ENCODE results near the gene TAS1R2. TPM values are rescaled to one million over a fixed set of nuclear protein-coding genes. Genes with fewer than 3 reads are reported as not detected.

Gene TAS1R2
- total RNA-seq, 1 donor from 2014 or later = 0.05 TPM

DNA sequence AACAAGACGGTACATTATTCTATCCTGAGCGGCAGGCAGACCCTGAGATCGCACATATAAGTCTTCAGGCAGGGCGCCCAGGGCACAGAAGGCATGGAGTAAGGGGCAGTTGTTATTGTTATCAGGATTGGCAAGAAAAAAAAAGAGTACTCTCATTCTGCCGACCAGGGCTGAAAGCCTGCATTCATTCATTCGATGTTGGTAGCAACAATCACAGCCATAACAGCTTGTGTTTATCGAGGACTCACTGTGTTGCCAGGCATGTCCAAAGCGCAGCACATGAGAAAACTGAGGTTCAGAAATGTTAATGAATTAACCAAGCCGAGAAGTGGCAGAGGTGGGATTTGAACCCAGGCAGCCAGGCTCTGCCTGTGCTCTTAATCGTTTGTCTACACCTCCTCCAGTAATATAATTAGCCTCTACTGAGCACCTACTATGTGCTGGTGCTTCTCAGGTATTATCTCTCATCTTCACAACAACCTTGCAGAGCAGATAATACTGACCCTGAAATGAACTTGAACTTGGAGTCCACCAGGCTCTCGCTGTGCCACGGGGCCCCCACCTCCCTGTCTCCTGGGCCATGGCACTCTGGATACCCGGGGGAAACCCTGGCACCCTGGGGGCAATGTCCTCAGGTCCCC is 56.2 kb downstream of the TAS1R2 start:
- peak; percentile 5 for DNase-seq (ENCODE audit: low read depth)

DNA sequence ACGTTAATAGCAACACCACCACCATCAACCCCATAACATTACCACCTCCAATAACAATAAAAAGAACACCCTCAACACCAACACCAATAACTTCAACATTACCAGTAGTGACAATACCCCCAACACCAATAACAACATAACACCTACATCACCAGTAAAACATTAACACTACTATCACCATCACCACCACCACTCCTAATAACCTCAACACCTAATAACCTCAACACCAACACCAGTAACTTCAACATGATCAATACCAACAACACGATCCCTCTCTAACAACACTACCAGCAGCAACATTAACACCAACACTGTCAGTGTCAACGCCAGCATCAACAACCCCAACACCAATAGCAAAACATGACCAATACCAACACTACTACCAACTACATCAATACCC is 57.2 kb downstream of the TAS1R2 start:
- no peak for DNase-seq (ENCODE audit: low read depth)

DNA sequence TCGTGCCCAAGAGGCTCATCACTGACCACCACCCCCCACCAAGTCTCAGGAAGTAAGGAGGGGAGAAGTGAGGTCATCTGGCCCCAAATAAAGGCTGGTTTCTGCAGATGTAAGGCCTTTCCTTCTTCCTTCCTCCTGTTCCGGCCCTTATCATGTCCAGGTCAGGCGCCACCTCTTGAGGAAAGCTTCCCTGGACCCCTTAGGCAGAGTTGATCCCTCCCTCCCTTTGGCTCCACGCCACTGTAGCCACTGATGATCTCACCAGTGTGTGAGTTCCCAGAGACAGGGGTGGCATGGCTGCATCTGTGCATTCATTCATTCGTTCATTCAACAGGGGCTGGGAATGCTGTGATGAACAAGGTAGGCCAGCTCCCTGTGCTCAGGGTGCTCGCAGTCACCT is 59.2 kb downstream of the TAS1R2 start:
- DNase-seq (ENCODE audit: low read depth) = no peak

DNA sequence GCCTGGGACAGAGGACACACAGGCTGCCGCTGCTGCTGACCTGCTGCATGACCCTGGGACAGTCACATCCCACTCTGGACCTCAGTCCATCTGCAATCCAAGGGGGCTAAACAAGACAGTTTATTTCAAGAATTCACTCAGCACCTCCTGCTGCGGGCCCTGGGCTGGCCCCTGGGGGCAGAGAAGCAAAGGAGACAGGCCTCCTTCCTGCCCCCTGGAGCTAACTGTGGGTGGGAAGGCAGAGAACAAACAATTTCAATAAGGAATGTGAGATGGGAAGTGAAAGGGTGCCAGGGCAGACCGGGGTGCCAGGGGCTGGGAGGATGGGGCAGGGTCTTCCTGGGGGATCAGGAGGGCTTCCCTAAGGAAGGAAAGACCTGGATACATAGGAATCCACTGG is 60.0 kb downstream of the TAS1R2 start:
- no peak for DNase-seq (ENCODE audit: low read depth)

DNA sequence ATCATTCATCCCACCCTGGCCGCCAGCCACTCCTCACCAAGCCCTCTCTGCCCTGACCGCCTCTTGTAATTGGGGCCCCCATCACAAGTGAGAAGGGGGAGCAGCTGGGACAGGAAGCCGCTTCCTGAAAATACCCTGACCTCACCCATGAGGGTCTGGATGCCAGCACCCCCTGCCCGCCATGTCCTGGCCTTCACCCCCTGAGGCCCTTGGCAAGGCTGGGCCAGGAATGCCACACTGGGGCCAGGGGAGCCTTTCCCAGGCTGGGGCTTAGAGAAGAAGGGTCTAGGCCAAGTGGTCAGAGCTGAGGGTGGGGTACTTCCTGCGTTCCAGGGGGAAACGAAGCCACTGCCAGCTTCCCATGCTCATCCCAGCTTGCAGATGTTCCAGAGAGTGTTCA is 60.5 kb downstream of the TAS1R2 start:
- DNase-seq (ENCODE audit: low read depth) = no peak

DNA sequence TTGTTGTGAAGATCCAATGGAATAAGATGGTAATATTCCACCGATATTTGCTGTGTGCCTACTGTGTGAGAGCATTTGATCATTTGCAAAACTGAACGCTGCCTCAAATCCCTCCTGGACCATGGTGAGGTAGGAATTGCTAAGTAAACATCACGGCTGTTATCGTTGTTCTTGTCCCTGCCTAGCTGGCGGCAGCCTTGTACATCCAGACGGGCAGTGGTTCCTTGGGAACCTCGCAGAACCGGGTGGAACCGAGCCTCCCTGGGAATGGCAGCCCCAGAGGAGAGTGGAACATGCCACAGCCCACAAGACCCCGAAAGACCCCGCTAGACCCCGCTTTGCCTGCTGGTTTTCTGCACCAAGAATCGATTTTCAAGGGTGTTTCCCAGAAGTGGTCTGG is 60.9 kb downstream of the TAS1R2 start:
- no peak for DNase-seq (ENCODE audit: low read depth)

DNA sequence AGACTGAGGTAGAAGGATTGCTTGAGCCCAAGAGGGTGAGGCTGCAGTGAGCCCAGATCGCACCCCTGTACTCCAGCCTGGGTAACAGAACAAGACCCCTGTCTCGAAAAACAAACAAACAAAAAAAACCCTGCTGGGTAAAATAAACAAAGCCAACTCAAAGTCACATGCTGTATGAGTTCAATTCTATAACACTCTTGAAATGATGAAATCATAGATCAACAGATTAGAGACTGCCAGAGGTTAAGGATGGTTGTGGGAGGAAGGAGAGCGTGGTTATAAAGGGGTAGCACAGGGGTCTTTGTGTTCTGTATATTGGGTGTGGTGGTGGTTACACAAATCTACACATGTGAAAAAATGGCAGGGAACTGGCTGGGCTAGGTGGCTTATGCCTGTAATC is 62.5 kb downstream of the TAS1R2 start:
- no peak for DNase-seq (ENCODE audit: low read depth)

DNA sequence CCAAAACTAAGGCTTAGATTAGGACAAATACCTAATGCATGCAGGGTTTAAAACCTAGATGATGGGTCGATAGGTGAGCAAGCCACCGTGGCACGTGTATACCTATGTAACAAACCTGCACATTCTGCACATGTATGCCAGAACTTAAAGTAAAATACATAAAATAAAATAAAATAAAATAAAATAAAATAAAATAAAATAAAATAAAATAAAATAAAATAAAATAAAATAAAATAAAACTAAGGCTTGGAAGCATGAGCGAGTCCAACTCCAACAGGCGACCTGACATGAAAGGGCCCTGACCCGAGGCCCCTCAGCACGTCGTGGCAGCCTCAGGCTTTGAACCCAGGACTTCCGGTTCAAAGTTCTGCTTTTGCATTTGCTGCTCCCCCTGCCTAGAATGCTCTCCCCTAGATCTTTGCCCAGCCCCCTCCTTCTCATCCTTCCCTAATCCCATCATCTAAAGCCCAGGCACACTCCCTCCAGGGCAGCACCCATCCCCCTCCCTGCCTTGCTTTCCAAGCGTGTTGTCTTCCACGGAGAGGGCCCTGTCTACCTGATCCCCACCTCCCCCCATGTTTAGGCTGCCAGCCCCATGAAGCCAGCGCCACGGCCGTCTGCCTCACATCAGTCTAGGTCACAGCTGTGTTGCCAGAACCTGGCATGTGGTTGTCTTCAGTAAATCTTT is 64.3 kb downstream of the TAS1R2 start:
- DNase-seq (ENCODE audit: low read depth) = no peak

DNA sequence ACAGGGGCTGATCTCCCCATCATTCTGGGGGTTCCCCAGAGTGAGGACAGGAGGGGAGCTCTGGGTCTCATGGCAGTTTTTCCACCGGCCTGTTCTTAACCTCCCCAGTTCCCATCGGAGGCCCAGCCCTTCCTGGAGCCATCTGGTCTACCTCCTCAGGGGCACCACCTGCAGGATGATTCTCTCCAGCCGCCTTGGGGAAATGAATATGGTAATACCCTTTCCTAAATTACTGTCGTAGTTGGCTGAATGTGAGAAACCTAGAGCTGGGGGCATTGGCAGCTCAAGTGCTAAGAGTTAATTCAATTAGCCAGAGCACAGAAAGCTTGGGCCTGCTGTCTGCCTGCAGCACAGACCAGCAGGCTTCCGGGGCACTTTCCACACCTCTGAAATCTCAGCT is 64.9 kb downstream of the TAS1R2 start:
- DNase-seq (ENCODE audit: low read depth) = no peak

DNA sequence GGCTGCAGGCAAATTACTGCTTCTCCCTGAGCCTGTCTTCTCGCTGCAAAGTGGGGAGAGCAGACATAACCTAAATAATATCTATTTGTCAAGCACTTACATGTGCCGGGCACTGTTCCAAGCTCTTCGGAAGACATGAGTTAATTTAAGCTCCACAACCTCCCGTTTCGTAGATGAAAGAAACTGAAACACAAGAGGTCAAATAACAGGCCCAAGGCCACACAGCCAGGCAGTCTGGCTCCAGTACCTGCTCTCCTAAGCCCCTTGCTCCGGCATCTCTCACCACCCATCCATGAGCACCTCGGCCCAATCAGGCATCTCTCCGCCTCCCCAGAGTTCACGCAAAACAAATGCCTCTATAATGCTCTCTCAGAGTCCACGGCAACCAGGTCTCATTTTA is 65.4 kb downstream of the TAS1R2 start:
- DNase-seq (ENCODE audit: low read depth) = no peak

DNA sequence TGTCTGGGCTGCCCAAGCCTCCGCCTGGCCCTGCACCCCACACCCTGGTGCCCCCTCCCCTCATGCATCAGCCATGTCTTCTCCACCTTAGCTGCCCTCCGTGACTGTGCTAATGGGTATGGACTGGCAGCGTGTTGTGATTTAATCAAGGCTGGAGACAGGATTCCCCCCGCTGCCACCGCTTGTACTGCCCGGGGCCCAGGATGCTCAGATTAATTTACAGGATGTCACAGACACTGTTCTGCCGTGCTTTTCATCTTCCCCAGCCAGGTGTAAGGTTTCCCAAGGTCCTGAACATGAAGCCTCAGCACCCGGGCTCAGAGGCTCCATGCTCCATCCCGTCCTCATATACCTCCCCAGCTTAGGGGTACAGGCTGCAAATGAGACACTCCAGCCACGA is 66.3 kb downstream of the TAS1R2 start:
- DNase-seq (ENCODE audit: low read depth) = no peak

DNA sequence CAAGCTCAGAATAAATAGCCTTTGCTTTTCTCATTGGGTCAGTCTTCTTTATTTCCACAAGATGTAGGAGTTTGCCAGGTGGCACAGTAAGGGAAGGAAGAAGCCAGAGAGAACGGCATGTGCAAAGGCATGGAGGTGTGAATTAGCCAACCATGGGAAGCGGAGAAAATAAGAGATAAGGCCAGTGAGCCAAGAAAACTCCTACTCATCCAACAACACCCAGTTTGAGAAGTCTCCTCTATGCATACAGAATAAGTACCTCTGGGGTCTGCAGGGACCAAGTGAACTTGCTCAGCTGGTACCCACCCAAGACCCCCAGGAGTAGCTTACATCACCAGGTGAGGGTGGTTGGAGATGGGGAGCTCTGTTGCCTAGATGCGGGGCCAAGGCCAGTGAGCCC is 66.7 kb downstream of the TAS1R2 start:
- no peak for DNase-seq (ENCODE audit: low read depth)

MicroRNAs within 50 kb of the gene (microRNA counts, 767-probe panel; counts per million panel counts)
- microRNA hsa-miR-1290 = not detected

Small RNA genes lying within 50 kb of the gene (microRNA-seq; reads per million reads assigned to microRNA genes)
- gene MIR1290 (not detected), gene MIR4695 (not detected)

Other genes with a start within 250 kb of the TAS1R2 start
- 0.36 TPM in 1 of 2 replicates, not detected in the other for gene PAX7, start 228.8 kb downstream of the TAS1R2 start, total RNA-seq
- gene ALDH4A1, start 42.9 kb upstream of the TAS1R2 start, total RNA-seq = 25.9 and 37.0 TPM in 2 replicates
- 12.4 and 16.2 TPM in 2 replicates for gene IFFO2, start 97.0 kb upstream of the TAS1R2 start, total RNA-seq

Data from myocyte (in vitro differentiated cells).